HEK293T (cell line): ENCODE measurements around the gene NR1H4.

Source experiments
- BHLHE40 ChIP-seq: fragments of 450-650 bp; IDR thresholded peaks from 2 replicates; pipeline ENCODE4 v1.6.1; 2016; ENCODE audit warnings: mild to moderate bottlenecking, moderate library complexity, borderline replicate concordance
- FOXA1 ChIP-seq: fragments of 450-650 bp; IDR thresholded peaks from 2 replicates; pipeline ENCODE4 v1.6.1; 2016; ENCODE audit warnings: mild to moderate bottlenecking
- FOXM1 ChIP-seq: fragments of 450-650 bp; IDR thresholded peaks from 2 replicates; pipeline ENCODE4 v1.6.1; 2017; ENCODE audit warnings: mild to moderate bottlenecking, borderline replicate concordance
- HDGF ChIP-seq: fragments of 450-650 bp; IDR thresholded peaks from 2 replicates; pipeline ENCODE4 v1.6.1; 2017; ENCODE audit warnings: antibody characterized with exemption, borderline replicate concordance
- SP1 ChIP-seq: fragments of 450-650 bp; IDR thresholded peaks from 2 replicates; pipeline ENCODE4 v1.6.1; 2017
- SUZ12 ChIP-seq: fragments of 450-650 bp; IDR thresholded peaks from 2 replicates; pipeline ENCODE4 v1.6.1; 2016; ENCODE audit warnings: mild to moderate bottlenecking
- TARDBP ChIP-seq: fragments of 450-650 bp; IDR thresholded peaks from 2 replicates; pipeline ENCODE4 v1.6.1; 2016
- ZNF384 ChIP-seq: fragments of 450-650 bp; IDR thresholded peaks from 2 replicates; pipeline ENCODE4 v1.6.1; 2016

DNA sequence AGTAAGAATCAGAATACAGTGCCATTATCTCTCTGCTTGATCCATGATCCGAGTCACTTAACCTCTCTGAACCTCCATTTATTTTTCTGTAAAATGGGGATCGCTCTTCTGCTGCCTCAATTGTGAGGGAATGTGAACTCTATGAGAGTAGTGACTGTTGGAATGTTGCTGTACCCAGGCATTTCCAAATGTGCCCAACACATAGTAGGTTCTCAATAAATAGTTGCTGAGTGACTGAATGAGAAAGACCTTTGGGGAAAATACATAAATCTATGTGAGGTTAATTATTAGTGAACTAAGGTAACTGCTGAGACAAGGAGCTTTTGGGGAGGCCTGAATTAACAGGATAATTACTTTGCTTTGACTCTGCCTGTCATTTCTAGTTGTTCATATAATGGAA is 33.9 kb upstream of the NR1H4 start:
- TF ChIP-seq BHLHE40 = no peak
- TF ChIP-seq SUZ12 = no peak
- TF ChIP-seq FOXA1 = no peak
- TF ChIP-seq HDGF = no peak
- TF ChIP-seq FOXM1 = no peak
- no peak for TF ChIP-seq SP1
- TF ChIP-seq TARDBP = no peak
- no peak for TF ChIP-seq ZNF384
